ENCODE measurements around the gene DESI2.

DNA sequence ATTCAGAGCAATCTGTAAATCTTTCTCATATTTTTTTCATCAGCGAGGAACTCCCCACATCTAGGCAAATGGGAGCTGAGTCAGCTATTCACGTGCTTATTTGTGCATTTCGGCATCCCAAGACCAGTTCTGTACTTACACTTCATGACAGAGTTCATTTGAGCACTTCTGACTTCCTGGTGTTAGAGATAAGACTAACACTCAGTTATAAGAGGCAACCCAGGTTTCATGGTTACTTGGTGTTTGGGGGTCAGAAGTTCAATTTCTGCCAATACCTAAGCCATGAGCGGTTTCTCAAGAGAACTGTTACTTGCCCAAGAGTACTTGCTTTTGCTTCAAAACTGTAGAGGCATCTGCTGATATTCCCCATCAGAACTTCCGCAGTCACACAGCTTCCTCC lies 24.1 kb upstream of the DESI2 start:
- TF ChIP-seq, protein P1, sequence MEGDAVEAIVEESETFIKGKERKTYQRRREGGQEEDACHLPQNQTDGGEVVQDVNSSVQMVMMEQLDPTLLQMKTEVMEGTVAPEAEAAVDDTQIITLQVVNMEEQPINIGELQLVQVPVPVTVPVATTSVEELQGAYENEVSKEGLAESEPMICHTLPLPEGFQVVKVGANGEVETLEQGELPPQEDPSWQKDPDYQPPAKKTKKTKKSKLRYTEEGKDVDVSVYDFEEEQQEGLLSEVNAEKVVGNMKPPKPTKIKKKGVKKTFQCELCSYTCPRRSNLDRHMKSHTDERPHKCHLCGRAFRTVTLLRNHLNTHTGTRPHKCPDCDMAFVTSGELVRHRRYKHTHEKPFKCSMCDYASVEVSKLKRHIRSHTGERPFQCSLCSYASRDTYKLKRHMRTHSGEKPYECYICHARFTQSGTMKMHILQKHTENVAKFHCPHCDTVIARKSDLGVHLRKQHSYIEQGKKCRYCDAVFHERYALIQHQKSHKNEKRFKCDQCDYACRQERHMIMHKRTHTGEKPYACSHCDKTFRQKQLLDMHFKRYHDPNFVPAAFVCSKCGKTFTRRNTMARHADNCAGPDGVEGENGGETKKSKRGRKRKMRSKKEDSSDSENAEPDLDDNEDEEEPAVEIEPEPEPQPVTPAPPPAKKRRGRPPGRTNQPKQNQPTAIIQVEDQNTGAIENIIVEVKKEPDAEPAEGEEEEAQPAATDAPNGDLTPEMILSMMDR (IDR thresholded peaks at IDR 0.05 in 8 of 11, conservative IDR thresholded peaks at IDR 0.05 in 3 of 11), result no peak
- no peak for TF ChIP-seq POLR2A (IDR thresholded peaks at IDR 0.05)
- no peak for TF ChIP-seq POLR2AphosphoS5 (IDR thresholded peaks at IDR 0.05)

Measured in spleen (tissue), 7 donors.